ENCODE measurements around the gene NEK4. TPM values are rescaled to one million over a fixed set of nuclear protein-coding genes. Genes with fewer than 3 reads are reported as not detected.

NEK4 gene
- total RNA-seq, 1 donor from 2014 or later: 18.5 TPM

DNA sequence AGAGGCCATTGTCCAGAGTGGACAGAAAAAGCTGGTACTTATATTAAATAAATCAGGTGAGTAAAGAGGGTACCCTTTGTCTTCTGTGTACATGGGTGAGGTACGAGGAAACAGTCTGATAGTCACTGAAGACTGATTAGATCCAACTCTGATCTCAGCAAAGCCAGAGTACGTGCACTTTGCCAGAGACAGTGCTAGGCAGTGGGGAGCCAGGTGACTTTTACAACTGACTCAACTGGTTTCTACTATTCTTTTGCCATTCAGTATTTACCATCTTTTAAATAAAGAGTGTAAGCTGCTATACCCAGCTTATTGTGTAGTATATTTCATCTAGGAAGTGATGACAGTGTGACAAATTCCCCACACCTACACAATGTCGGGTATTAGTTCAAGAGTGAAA lies 81.6 kb downstream of the NEK4 start:
- Histone ChIP-seq H3K36me3 (ENCODE audit: control insufficient read depth, insufficient read depth, low read length) (peaks cover 8% of the 10 kb centered on the region), H3K4me3 (ENCODE audit: low read depth, low read length) (no peak overlapping the region), H3K27me3 (ENCODE audit: control insufficient read depth, insufficient read depth, low read length) (no peaks in the 10 kb centered on the region)
- no peak for DNase-seq (ENCODE audit: low read depth)
- TF ChIP-seq, protein P1, sequence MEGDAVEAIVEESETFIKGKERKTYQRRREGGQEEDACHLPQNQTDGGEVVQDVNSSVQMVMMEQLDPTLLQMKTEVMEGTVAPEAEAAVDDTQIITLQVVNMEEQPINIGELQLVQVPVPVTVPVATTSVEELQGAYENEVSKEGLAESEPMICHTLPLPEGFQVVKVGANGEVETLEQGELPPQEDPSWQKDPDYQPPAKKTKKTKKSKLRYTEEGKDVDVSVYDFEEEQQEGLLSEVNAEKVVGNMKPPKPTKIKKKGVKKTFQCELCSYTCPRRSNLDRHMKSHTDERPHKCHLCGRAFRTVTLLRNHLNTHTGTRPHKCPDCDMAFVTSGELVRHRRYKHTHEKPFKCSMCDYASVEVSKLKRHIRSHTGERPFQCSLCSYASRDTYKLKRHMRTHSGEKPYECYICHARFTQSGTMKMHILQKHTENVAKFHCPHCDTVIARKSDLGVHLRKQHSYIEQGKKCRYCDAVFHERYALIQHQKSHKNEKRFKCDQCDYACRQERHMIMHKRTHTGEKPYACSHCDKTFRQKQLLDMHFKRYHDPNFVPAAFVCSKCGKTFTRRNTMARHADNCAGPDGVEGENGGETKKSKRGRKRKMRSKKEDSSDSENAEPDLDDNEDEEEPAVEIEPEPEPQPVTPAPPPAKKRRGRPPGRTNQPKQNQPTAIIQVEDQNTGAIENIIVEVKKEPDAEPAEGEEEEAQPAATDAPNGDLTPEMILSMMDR (IDR thresholded peaks at IDR 0.05; ENCODE audit: insufficient read depth, low read length, poor library complexity, severe bottlenecking): no peak

DNA sequence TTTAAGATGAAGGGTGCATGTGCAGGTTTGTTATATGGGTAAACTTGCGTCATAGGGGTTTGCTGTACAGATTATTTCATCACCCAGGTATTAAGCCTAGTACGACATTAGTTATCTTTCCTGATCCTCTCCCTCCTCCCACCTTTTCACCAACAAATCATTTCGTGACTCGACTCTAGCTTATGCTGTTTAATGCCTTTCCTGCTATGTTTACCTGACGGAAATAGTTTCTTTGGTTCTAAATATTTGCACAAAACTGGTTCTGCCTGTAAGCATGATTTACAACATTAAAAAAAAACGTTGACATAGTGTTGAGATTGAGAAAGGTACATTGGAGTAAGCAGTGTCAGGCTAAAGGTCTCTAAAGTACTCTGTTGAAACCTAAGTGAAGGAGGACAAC lies 82.5 kb downstream of the NEK4 start:
- no peak for DNase-seq (ENCODE audit: low read depth)
- Histone ChIP-seq H3K4me3 (ENCODE audit: low read depth, low read length) (no peak overlapping the region), H3K27me3 (ENCODE audit: control insufficient read depth, insufficient read depth, low read length) (no peaks in the 10 kb centered on the region), H3K36me3 (ENCODE audit: control insufficient read depth, insufficient read depth, low read length) (peaks cover 8% of the 10 kb centered on the region)
- TF ChIP-seq, protein P1 (IDR thresholded peaks at IDR 0.05; ENCODE audit: insufficient read depth, low read length, poor library complexity, severe bottlenecking): no peak

DNA sequence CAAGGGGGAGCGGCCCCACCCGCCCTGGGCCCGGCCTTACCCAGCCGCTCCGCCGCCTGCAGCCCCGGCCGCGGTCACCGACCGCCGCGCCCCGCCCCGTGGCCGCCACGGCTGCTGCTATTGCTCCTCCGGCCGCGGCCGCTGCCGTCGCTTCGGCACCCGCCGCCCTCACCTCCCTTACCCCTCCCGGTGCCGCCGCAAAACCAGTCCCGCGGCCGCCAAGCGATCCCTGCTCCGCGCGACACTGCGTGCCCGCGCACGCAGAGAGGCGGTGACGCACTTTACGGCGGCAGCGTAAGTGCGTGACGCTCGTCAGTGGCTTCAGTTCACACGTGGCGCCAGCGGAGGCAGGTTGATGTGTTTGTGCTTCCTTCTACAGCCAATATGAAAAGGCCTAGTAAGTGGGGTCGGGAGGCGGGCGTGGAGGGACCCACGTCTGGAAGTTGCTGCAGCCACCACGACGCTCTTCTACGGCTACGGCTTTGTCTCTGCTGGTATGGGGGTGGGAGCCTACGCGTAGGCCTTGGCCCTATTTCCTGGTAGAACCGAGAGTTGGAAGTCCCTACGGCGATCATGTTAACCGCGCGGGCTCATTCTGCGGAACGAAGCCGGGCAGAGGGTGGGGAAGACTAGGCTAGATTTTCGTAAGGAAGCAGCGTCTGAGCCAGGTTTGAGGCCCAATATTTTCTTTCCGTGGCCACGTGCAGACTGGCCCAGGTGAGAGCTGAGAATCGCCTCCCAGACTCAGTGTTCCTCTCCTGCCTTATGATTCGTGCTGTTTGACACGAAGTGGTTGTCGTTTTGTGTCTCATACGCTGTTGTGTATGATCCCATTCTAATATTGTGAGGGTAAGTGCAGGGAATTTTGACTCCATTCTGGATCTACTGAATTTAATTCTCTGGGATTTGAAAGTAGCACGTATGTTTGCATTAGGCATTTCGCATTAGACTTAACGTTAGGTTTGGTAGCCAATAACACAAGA lies 84.7 kb downstream of the NEK4 start, which contains the start of the genes GNL3 and PBRM1:
GNL3 (plus strand) TSS at position 324 of the 983 bp plus-strand sequence; CDS start at position 385, 61 bp downstream.
PBRM1 (minus strand) TSS at position 205 of the 983 bp plus-strand sequence.
- Histone ChIP-seq H3K36me3 (ENCODE audit: control insufficient read depth, insufficient read depth, low read length) (peaks cover 6% of the 10 kb centered on the region), H3K27me3 (ENCODE audit: control insufficient read depth, insufficient read depth, low read length) (no peaks in the 10 kb centered on the region), H3K4me3 (ENCODE audit: low read depth, low read length) (peak within 1 kb of the TSS; percentile 74)
- peak; percentile 73 for DNase-seq (ENCODE audit: low read depth)
- TF ChIP-seq, protein P1 (IDR thresholded peaks at IDR 0.05; ENCODE audit: insufficient read depth, low read length, poor library complexity, severe bottlenecking): no peak

DNA sequence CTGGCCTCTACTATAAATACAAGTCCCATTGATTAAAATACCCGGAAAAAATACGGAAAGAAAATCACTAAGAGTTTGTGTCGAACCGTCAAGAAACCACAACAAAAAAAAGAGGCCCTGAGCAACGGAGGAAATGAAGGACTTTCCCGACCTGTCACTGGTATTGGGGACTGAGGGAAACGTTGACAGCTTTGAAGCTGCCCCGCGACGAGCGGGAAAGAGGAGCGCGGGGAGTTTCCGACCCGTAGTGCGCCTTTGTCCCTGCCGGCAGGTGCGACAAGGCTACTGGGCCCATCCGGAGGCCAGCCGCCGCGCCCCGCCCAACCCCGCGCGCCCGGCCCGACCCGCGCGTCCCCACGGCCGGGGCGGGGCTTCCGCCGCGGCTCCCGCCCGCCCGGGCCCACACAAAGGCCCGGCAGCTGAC lies 85.4 kb downstream of the NEK4 start:
- TF ChIP-seq, protein P1 (IDR thresholded peaks at IDR 0.05; ENCODE audit: insufficient read depth, low read length, poor library complexity, severe bottlenecking): no peak
- H3K4me3 ChIP-seq (ENCODE audit: low read depth, low read length): peak overlapping the region; percentile 74
- peaks cover 6% of the 10 kb centered on the region for H3K36me3 ChIP-seq (ENCODE audit: control insufficient read depth, insufficient read depth, low read length)
- DNase-seq (ENCODE audit: low read depth): no peak
- H3K27me3 ChIP-seq (ENCODE audit: control insufficient read depth, insufficient read depth, low read length): no peaks in the 10 kb centered on the region

DNA sequence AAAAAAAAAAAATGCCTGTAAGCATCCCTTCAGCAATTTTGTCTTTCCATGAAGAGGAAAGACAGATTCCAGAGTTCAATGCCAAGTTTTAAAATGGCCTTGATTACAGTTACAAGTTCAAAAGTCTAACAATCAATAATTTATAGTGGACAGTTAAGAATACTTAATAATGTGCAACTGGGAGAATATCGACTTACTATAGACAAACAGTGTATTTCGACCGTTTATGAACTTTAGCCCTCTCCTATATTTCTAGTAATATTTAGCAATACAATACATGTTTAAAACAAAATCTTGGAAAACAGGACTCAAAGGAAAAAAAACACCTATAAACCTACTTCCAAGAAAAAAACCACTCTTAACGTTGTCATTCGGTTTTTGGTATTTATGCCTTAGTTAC lies 86.6 kb downstream of the NEK4 start:
- TF ChIP-seq, protein P1 (IDR thresholded peaks at IDR 0.05; ENCODE audit: insufficient read depth, low read length, poor library complexity, severe bottlenecking): no peak
- Histone ChIP-seq H3K36me3 (ENCODE audit: control insufficient read depth, insufficient read depth, low read length) (peaks cover 9% of the 10 kb centered on the region), H3K27me3 (ENCODE audit: control insufficient read depth, insufficient read depth, low read length) (no peaks in the 10 kb centered on the region), H3K4me3 (ENCODE audit: low read depth, low read length) (peak overlapping the region; percentile 74)
- no peak for DNase-seq (ENCODE audit: low read depth)

Data from kidney epithelial cell (primary cell).